Measurements from ENCODE around the gene SYT6.

Gene SYT6

GRCh38 chr1:114154146-114154962 is 685 bp upstream of the SYT6 start:
- Histone ChIP-seq H3K27ac (ENCODE audit: low read length) (no peak overlapping the region), H3K9me3 (ENCODE audit: control insufficient read depth, low read depth, low read length) (no peaks in the 10 kb centered on the region), H3K4me3 (ENCODE audit: low read length) (peak overlapping the region; percentile 78), H3K9ac (ENCODE audit: low read length) (no peak overlapping the region), H3K36me3 (ENCODE audit: control insufficient read depth, low read depth, low read length) (peaks cover under 1% of the 10 kb centered on the region), H3K4me1 (ENCODE audit: control insufficient read depth, low read depth, low read length) (peaks cover 13% of the 10 kb centered on the region), H3K27me3 (ENCODE audit: control insufficient read depth, insufficient read depth, low read length) (peaks cover 28% of the 10 kb centered on the region)

- H3K9me3 ChIP-seq (ENCODE audit: control insufficient read depth, low read depth, low read length), result no peaks in the 10 kb centered on the region
- H3K4me1 ChIP-seq (ENCODE audit: control insufficient read depth, low read depth, low read length), result peaks cover 13% of the 10 kb centered on the region
- peak overlapping the region; percentile 76 for H3K9ac ChIP-seq (ENCODE audit: low read length)
- H3K36me3 ChIP-seq (ENCODE audit: control insufficient read depth, low read depth, low read length), result peaks cover 10% of the 10 kb centered on the region
- peak overlapping the region; percentile 78 for H3K4me3 ChIP-seq (ENCODE audit: low read length)
- H3K27me3 ChIP-seq (ENCODE audit: control insufficient read depth, insufficient read depth, low read length), result peaks cover 28% of the 10 kb centered on the region
- no peak overlapping the region for H3K27ac ChIP-seq (ENCODE audit: low read length)
These were observed 985 bp downstream of the SYT6 start for GRCh38 chr1:114152508-114153260.

GRCh38 chr1:114152089-114152507 is 1.6 kb downstream of the SYT6 start:
- Histone ChIP-seq H3K4me1 (ENCODE audit: control insufficient read depth, low read depth, low read length) (peaks cover 15% of the 10 kb centered on the region), H3K27ac (ENCODE audit: low read length) (no peak overlapping the region), H3K36me3 (ENCODE audit: control insufficient read depth, low read depth, low read length) (peaks cover 15% of the 10 kb centered on the region), H3K9ac (ENCODE audit: low read length) (peak overlapping the region; percentile 76), H3K4me3 (ENCODE audit: low read length) (peak overlapping the region; percentile 78), H3K27me3 (ENCODE audit: control insufficient read depth, insufficient read depth, low read length) (peaks cover 28% of the 10 kb centered on the region), H3K9me3 (ENCODE audit: control insufficient read depth, low read depth, low read length) (no peaks in the 10 kb centered on the region)

GRCh38 chr1:114150016-114150415 is 3.7 kb downstream of the SYT6 start:
- peaks cover 23% of the 10 kb centered on the region for H3K36me3 ChIP-seq (ENCODE audit: control insufficient read depth, low read depth, low read length)
- no peak overlapping the region for H3K4me3 ChIP-seq (ENCODE audit: low read length)
- peaks cover 35% of the 10 kb centered on the region for H3K4me1 ChIP-seq (ENCODE audit: control insufficient read depth, low read depth, low read length)
- H3K27ac ChIP-seq (ENCODE audit: low read length), result no peak overlapping the region
- H3K9me3 ChIP-seq (ENCODE audit: control insufficient read depth, low read depth, low read length), result no peaks in the 10 kb centered on the region
- peaks cover 21% of the 10 kb centered on the region for H3K27me3 ChIP-seq (ENCODE audit: control insufficient read depth, insufficient read depth, low read length)
- H3K9ac ChIP-seq (ENCODE audit: low read length), result no peak overlapping the region

- Histone ChIP-seq H3K4me3 (ENCODE audit: low read length) (no peak overlapping the region), H3K9me3 (ENCODE audit: control insufficient read depth, low read depth, low read length) (no peaks in the 10 kb centered on the region), H3K36me3 (ENCODE audit: control insufficient read depth, low read depth, low read length) (peaks cover 25% of the 10 kb centered on the region), H3K4me1 (ENCODE audit: control insufficient read depth, low read depth, low read length) (peaks cover 35% of the 10 kb centered on the region), H3K27me3 (ENCODE audit: control insufficient read depth, insufficient read depth, low read length) (peaks cover 13% of the 10 kb centered on the region), H3K9ac (ENCODE audit: low read length) (no peak overlapping the region), H3K27ac (ENCODE audit: low read length) (no peak overlapping the region)
These were observed 4.5 kb downstream of the SYT6 start for GRCh38 chr1:114149211-114149610.

- H3K27me3 ChIP-seq (ENCODE audit: control insufficient read depth, insufficient read depth, low read length), result no peaks in the 10 kb centered on the region
- H3K27ac ChIP-seq (ENCODE audit: low read length), result no peak overlapping the region
- H3K36me3 ChIP-seq (ENCODE audit: control insufficient read depth, low read depth, low read length), result peaks cover 28% of the 10 kb centered on the region
- peak overlapping the region; percentile 1 for H3K4me3 ChIP-seq (ENCODE audit: low read length)
- H3K9ac ChIP-seq (ENCODE audit: low read length), result no peak overlapping the region
- peaks cover 25% of the 10 kb centered on the region for H3K4me1 ChIP-seq (ENCODE audit: control insufficient read depth, low read depth, low read length)
- H3K9me3 ChIP-seq (ENCODE audit: control insufficient read depth, low read depth, low read length), result no peaks in the 10 kb centered on the region
These were observed 8.0 kb downstream of the SYT6 start for GRCh38 chr1:114145504-114146151.

GRCh38 chr1:114144016-114144415 is 9.7 kb downstream of the SYT6 start:
- Histone ChIP-seq H3K27ac (ENCODE audit: low read length) (no peak overlapping the region), H3K4me1 (ENCODE audit: control insufficient read depth, low read depth, low read length) (peaks cover 22% of the 10 kb centered on the region), H3K9me3 (ENCODE audit: control insufficient read depth, low read depth, low read length) (no peaks in the 10 kb centered on the region), H3K36me3 (ENCODE audit: control insufficient read depth, low read depth, low read length) (peaks cover 33% of the 10 kb centered on the region), H3K4me3 (ENCODE audit: low read length) (no peak overlapping the region), H3K27me3 (ENCODE audit: control insufficient read depth, insufficient read depth, low read length) (no peaks in the 10 kb centered on the region), H3K9ac (ENCODE audit: low read length) (no peak overlapping the region)

- Histone ChIP-seq H3K9ac (ENCODE audit: low read length) (no peak overlapping the region), H3K27ac (ENCODE audit: low read length) (no peak overlapping the region), H3K4me3 (ENCODE audit: low read length) (no peak overlapping the region), H3K36me3 (ENCODE audit: control insufficient read depth, low read depth, low read length) (peaks cover 58% of the 10 kb centered on the region), H3K4me1 (ENCODE audit: control insufficient read depth, low read depth, low read length) (no peaks in the 10 kb centered on the region), H3K27me3 (ENCODE audit: control insufficient read depth, insufficient read depth, low read length) (no peaks in the 10 kb centered on the region), H3K9me3 (ENCODE audit: control insufficient read depth, low read depth, low read length) (no peaks in the 10 kb centered on the region)
These were observed 14.1 kb downstream of the SYT6 start for GRCh38 chr1:114139540-114139939.

GRCh38 chr1:114137497-114137896 is 16.2 kb downstream of the SYT6 start:
- Histone ChIP-seq H3K27ac (ENCODE audit: low read length) (no peak overlapping the region), H3K9me3 (ENCODE audit: control insufficient read depth, low read depth, low read length) (no peaks in the 10 kb centered on the region), H3K4me1 (ENCODE audit: control insufficient read depth, low read depth, low read length) (no peaks in the 10 kb centered on the region), H3K27me3 (ENCODE audit: control insufficient read depth, insufficient read depth, low read length) (no peaks in the 10 kb centered on the region), H3K36me3 (ENCODE audit: control insufficient read depth, low read depth, low read length) (peaks cover 75% of the 10 kb centered on the region), H3K4me3 (ENCODE audit: low read length) (no peak overlapping the region), H3K9ac (ENCODE audit: low read length) (no peak overlapping the region)

GRCh38 chr1:114135786-114136185 is 17.9 kb downstream of the SYT6 start:
- H3K9ac ChIP-seq (ENCODE audit: low read length), result no peak overlapping the region
- no peak overlapping the region for H3K4me3 ChIP-seq (ENCODE audit: low read length)
- peaks cover 90% of the 10 kb centered on the region for H3K36me3 ChIP-seq (ENCODE audit: control insufficient read depth, low read depth, low read length)
- H3K27me3 ChIP-seq (ENCODE audit: control insufficient read depth, insufficient read depth, low read length), result no peaks in the 10 kb centered on the region
- H3K27ac ChIP-seq (ENCODE audit: low read length), result no peak overlapping the region
- H3K4me1 ChIP-seq (ENCODE audit: control insufficient read depth, low read depth, low read length), result no peaks in the 10 kb centered on the region
- no peaks in the 10 kb centered on the region for H3K9me3 ChIP-seq (ENCODE audit: control insufficient read depth, low read depth, low read length)

GRCh38 chr1:114134518-114134917 is 19.2 kb downstream of the SYT6 start:
- Histone ChIP-seq H3K36me3 (ENCODE audit: control insufficient read depth, low read depth, low read length) (peaks cover 98% of the 10 kb centered on the region), H3K9ac (ENCODE audit: low read length) (no peak overlapping the region), H3K9me3 (ENCODE audit: control insufficient read depth, low read depth, low read length) (no peaks in the 10 kb centered on the region), H3K27me3 (ENCODE audit: control insufficient read depth, insufficient read depth, low read length) (no peaks in the 10 kb centered on the region), H3K4me3 (ENCODE audit: low read length) (no peak overlapping the region), H3K4me1 (ENCODE audit: control insufficient read depth, low read depth, low read length) (no peaks in the 10 kb centered on the region), H3K27ac (ENCODE audit: low read length) (no peak overlapping the region)

All from iPS-18a (cell line).